K562 (cell line): ENCODE results near the gene YIF1A. TPM values are rescaled to one million over a fixed set of nuclear protein-coding genes. Genes with fewer than 3 reads are reported as not detected.

Experiments used
- ATAC-seq: fragments of 200-7000 bp; cut with Tn5 transposase; 3 replicates; pipeline ENCODE4 v1.9.1; 2020; ENCODE audit warnings: moderate library complexity
- BruUV-seq: library from RNA; stranded (reverse); fragments of 400-500 nt; replicated peaks from 2 replicates; lab custom pipeline; 2021; lab: Mats Ljungman, UMichigan
- CTCF ChIA-PET: fragments of 300-600 bp; formaldehyde crosslinking; extraction: SDS; loops from one replicate; lab custom pipeline; 2021; ENCODE audit warnings: low intra/inter-chr PET ratio; lab: Yijun Ruan, JAX
- POLR2A ChIA-PET: fragments of 300-600, 350-650 bp; sonication (Branson Sonifier 250); formaldehyde crosslinking; extraction: SDS; loops from one replicate; lab custom pipeline; 2021; ENCODE audit warnings: antibody characterized with exemption, inconsistent platforms; lab: Yijun Ruan, JAX
- DNase-seq, 4 experiments: peaks; one replicate each; pipeline versions ENCODE4 v3.0.0 to v3.0.0-alpha.2; 2011 to 2018; ENCODE audit warnings: low spot score in 3 of 4, mixed read lengths in 3 of 4; ENCODE audit errors: extremely low read depth in 1 of 4
- FAIRE-seq: peaks from 2 replicates; lab custom pipeline; 2011; peaks lifted over from hg19 to GRCh38; lab: Jason Lieb, UNC
- H2AFZ ChIP-seq: 2 replicates; pipeline ENCODE4 v1.6.0; 2011; ENCODE audit warnings: low read depth, low read length, control low read depth, inconsistent platforms
- H3K27ac ChIP-seq: fragments of 200-600 bp; 3 replicates; pipeline ENCODE4 v1.8.0; 2011; ENCODE audit warnings: low read depth, mild to moderate bottlenecking, control low read depth, inconsistent platforms, low read length, moderate library complexity, mixed read lengths; ENCODE audit errors: extremely low read depth
- H3K27me3 ChIP-seq, 2 experiments: fragments of 300-600 bp in 1 of 2; 2 replicates in 1 of 2; 3 replicates in 1 of 2; pipeline versions ENCODE4 v1.6.0 to v1.8.0; 2011; ENCODE audit warnings: inconsistent platforms in 2 of 2, low read length in 2 of 2, mild to moderate bottlenecking in 1 of 2, mixed read lengths in 1 of 2, moderate library complexity in 1 of 2; ENCODE audit not compliant: control insufficient read depth in 2 of 2, insufficient read depth in 2 of 2
- H3K36me3 ChIP-seq: fragments of 300-600 bp; 3 replicates; pipeline ENCODE4 v1.8.0; 2011; ENCODE audit warnings: mild to moderate bottlenecking, low read length, inconsistent platforms; ENCODE audit not compliant: control insufficient read depth, insufficient read depth
- H3K4me1 ChIP-seq, 2 experiments: fragments of 200-600 bp in 1 of 2; replicated peaks in 1 of 2; 2 replicates in 1 of 2; 3 replicates in 1 of 2; pipeline versions ENCODE4 v1.5.1 to v1.8.0; 2011; ENCODE audit warnings: inconsistent platforms in 2 of 2, low read length in 2 of 2, mild to moderate bottlenecking in 1 of 2, mixed read lengths in 1 of 2, moderate library complexity in 1 of 2; ENCODE audit not compliant: control insufficient read depth in 2 of 2, insufficient read depth in 2 of 2
- H3K4me2 ChIP-seq: 2 replicates; pipeline ENCODE4 v1.6.1; 2011; ENCODE audit warnings: low read length, control low read depth, inconsistent platforms, mixed read lengths; ENCODE audit not compliant: insufficient read depth
- H3K4me3 ChIP-seq: fragments of 200-600 bp; sonication (generic), shearing (Covaris generic); 2 replicates; pipeline ENCODE4 v1.5.1; 2016; ENCODE audit warnings: control low read depth, inconsistent platforms
- H3K79me2 ChIP-seq: fragments of 200-600 bp; 3 replicates; pipeline ENCODE4 v1.8.0; 2011; ENCODE audit warnings: low read length, inconsistent platforms; ENCODE audit not compliant: control insufficient read depth, insufficient read depth
- H3K9ac ChIP-seq, 2 experiments: 2 replicates each; pipeline versions ENCODE4 v1.6.0 to v1.6.1; 2011; ENCODE audit warnings: low read depth in 2 of 2, low read length in 2 of 2, control low read depth in 1 of 2, inconsistent platforms in 1 of 2, mild to moderate bottlenecking in 1 of 2, mixed read lengths in 1 of 2; ENCODE audit not compliant: insufficient read depth in 1 of 2
- H3K9me1 ChIP-seq: one replicate; pipeline ENCODE4 v1.6.0; 2011; ENCODE audit warnings: inconsistent platforms, mild to moderate bottlenecking, low read length, moderate library complexity; ENCODE audit not compliant: control insufficient read depth, insufficient read depth
- H3K9me3 ChIP-seq: replicated peaks from 2 replicates; pipeline ENCODE4 v1.5.1; 2011; ENCODE audit warnings: low read depth, low read length, inconsistent platforms; ENCODE audit not compliant: control insufficient read depth, insufficient read depth
- H4K20me1 ChIP-seq: replicated peaks from 2 replicates; pipeline ENCODE4 v1.6.1; 2011; ENCODE audit warnings: low read length, inconsistent platforms, mixed read lengths; ENCODE audit not compliant: control insufficient read depth, insufficient read depth
- CHAMP1 ChIP-seq: fragments of 450-650 bp; IDR thresholded peaks from 2 replicates; pipeline ENCODE4 v1.6.1; 2016; ENCODE audit warnings: mild to moderate bottlenecking
- SPI1 ChIP-seq: IDR thresholded peaks from 2 replicates; pipeline ENCODE4 v1.6.1; 2011; ENCODE audit warnings: low read depth, low read length, control low read depth, borderline replicate concordance
- WGBS: fragments of 100-300 bp; shearing (Covaris generic); methylation state at CpG from one replicate; pipeline ENCODE4 v1.1.6; 2016; ENCODE audit warnings: low coverage, mixed read lengths; ENCODE audit not compliant: insufficient coverage; ENCODE audit errors: missing lambda C conversion rate; 5-methylcytosine and 5-hydroxymethylcytosine counted together
- in situ Hi-C: fragments of 300-500 bp; cut with MboI; formaldehyde crosslinking; loops from 4 replicates; pipeline ENCODE4 v1.15.0; 2018; ENCODE audit warnings: inconsistent platforms, mixed read lengths
- intact Hi-C: fragments of 100-400 bp; cut with micrococcal nuclease; formaldehyde crosslinking; loops from 2 replicates; pipeline ENCODE4 v1.14.2; 2022
- polyA plus RNA-seq, 8 experiments: library from polyadenylated mRNA; depleted of rRNA in 4 of 8; stranded (reverse) in 5 of 8; unstranded in 3 of 8; fragments of >200 nt; fragmentation: Nextera tagmentation in 2 of 8; fragmentation: Illumina TruSeq in 1 of 8; extraction: Ambion mirVana in 2 of 8; extraction: Trizol in 1 of 8; gene quantifications; 2 replicates each; pipeline versions ENCODE4 v1.2.1 to v1.2.3, GENCODE V29; 2011 to 2014; ENCODE audit warnings: inconsistent platforms in 1 of 8, missing spikeins in 1 of 8
- total RNA-seq, 7 experiments: library from RNA; depleted of rRNA in 6 of 7; stranded (reverse); fragments of >200 nt in 6 of 7; fragmentation: Illumina TruSeq in 2 of 7; extraction: Trizol in 2 of 7; gene quantifications; 2 replicates each; pipeline versions ENCODE4 v1.2.1 to v1.2.3, GENCODE V29; 2011 to 2021; ENCODE audit warnings: low replicate concordance in 1 of 7

The YIF1A gene
- total and polyA plus RNA-seq, 9 of the 15 experiments (the other 6 are each of a cell fraction or from before 2014, with no cell fraction given), result 8.6 to 121 (median 77.2) TPM

GRCh38 chr11:66279092-66279734, 9.7 kb downstream of the YIF1A start:
- Histone ChIP-seq H3K9me1 (peaks cover 4% of the 10 kb centered on the region), H3K4me2 (no peak overlapping the region), H3K9ac (no peak overlapping the region; a peak in 1 of 4 replicates), H3K79me2 (no peaks in the 10 kb centered on the region), H3K4me3 (no peak overlapping the region), H3K9me3 (no peaks in the 10 kb centered on the region), H3K4me1 (peaks cover 2 to 36% of the 10 kb centered on the region in 2 experiments; a peak in 3 of 5 replicates), H3K27me3 (no peaks in the 10 kb centered on the region), H2AFZ (no peak overlapping the region), H3K27ac (no peak overlapping the region), H4K20me1 (peaks cover 19% of the 10 kb centered on the region), H3K36me3 (peaks cover 27% of the 10 kb centered on the region; the same call in 2 of the 3 replicates)
- FAIRE-seq (no peak), DNase-seq (no peak), ATAC-seq (no peak)
- in situ Hi-C loops, result no loop called here
- ChIA-PET CTCF (no interaction called here), POLR2A (interaction anchor here (0.6 to 3.0 kb wide), 2 partner anchors 10 to 36 kb away, joined by 6 to 14 read pairs; partner anchors contain the start of gene YIF1A)
- 42% methylated on average over 6 of the region's 15 CpGs for WGBS
- no TSS peak for BruUV-seq
- intact Hi-C loops, result no loop called here
- TF ChIP-seq SPI1 (0 out of 2 replicates have a peak, but pooled peaks have one; percentile 27), CHAMP1 (no peak)
